ENCODE measurements around the gene EPHA2. TPM values are rescaled to one million over a fixed set of nuclear protein-coding genes. Genes with fewer than 3 reads are reported as not detected.

Gene EPHA2
- total RNA-seq, 1 donor from 2014 or later: 144 TPM

DNA sequence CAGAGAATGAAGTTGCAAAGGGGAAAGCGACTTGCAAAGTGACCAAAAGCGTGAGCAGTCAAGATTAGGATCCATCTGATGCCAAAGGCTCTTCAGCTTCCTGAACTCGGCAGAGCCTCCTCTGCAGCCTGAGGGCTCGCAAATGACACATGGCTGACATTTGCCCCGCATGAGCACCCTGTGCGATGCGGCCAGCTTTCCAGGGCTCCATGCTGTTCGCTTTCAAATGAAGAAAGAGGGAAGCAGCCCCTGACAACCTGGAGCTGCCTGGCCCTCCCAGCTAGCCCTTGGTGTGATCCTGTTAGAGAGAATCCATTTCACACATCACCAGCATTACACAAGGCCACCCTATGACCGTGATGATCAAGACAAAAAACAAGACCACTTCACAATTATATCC, 62.3 kb downstream of the EPHA2 start:
- Histone ChIP-seq H3K4me3 (ENCODE audit: low read depth, low read length) (no peak overlapping the region), H3K36me3 (ENCODE audit: control insufficient read depth, insufficient read depth, low read length) (no peaks in the 10 kb centered on the region), H3K27me3 (ENCODE audit: control insufficient read depth, insufficient read depth, low read length) (no peaks in the 10 kb centered on the region)
- FAIRE-seq (no peak), DNase-seq (ENCODE audit: low read depth) (no peak)
- TF ChIP-seq, protein P1, sequence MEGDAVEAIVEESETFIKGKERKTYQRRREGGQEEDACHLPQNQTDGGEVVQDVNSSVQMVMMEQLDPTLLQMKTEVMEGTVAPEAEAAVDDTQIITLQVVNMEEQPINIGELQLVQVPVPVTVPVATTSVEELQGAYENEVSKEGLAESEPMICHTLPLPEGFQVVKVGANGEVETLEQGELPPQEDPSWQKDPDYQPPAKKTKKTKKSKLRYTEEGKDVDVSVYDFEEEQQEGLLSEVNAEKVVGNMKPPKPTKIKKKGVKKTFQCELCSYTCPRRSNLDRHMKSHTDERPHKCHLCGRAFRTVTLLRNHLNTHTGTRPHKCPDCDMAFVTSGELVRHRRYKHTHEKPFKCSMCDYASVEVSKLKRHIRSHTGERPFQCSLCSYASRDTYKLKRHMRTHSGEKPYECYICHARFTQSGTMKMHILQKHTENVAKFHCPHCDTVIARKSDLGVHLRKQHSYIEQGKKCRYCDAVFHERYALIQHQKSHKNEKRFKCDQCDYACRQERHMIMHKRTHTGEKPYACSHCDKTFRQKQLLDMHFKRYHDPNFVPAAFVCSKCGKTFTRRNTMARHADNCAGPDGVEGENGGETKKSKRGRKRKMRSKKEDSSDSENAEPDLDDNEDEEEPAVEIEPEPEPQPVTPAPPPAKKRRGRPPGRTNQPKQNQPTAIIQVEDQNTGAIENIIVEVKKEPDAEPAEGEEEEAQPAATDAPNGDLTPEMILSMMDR (IDR thresholded peaks at IDR 0.05; ENCODE audit: insufficient read depth, low read length, severe bottlenecking): no peak

- TF ChIP-seq, protein P1 (IDR thresholded peaks at IDR 0.05; ENCODE audit: insufficient read depth, low read length, severe bottlenecking): no peak
- Histone ChIP-seq H3K27me3 (ENCODE audit: control insufficient read depth, insufficient read depth, low read length) (no peaks in the 10 kb centered on the region), H3K36me3 (ENCODE audit: control insufficient read depth, insufficient read depth, low read length) (no peaks in the 10 kb centered on the region), H3K4me3 (ENCODE audit: low read depth, low read length) (no peak overlapping the region)
- no peak for DNase-seq (ENCODE audit: low read depth)
- no peak for FAIRE-seq
These were observed 62.9 kb downstream of the EPHA2 start for GRCh38 chr1:16092923-16093511.

- H3K36me3 ChIP-seq (ENCODE audit: control insufficient read depth, insufficient read depth, low read length): no peaks in the 10 kb centered on the region
- peak; percentile 68 for FAIRE-seq
- H3K4me3 ChIP-seq (ENCODE audit: low read depth, low read length): no peak overlapping the region
- H3K27me3 ChIP-seq (ENCODE audit: control insufficient read depth, insufficient read depth, low read length): no peaks in the 10 kb centered on the region
- peak; percentile 61 for DNase-seq (ENCODE audit: low read depth)
- TF ChIP-seq, protein P1 (IDR thresholded peaks at IDR 0.05; ENCODE audit: insufficient read depth, low read length, severe bottlenecking): no peak
These were observed 63.6 kb downstream of the EPHA2 start for GRCh38 chr1:16092097-16092922.

DNA sequence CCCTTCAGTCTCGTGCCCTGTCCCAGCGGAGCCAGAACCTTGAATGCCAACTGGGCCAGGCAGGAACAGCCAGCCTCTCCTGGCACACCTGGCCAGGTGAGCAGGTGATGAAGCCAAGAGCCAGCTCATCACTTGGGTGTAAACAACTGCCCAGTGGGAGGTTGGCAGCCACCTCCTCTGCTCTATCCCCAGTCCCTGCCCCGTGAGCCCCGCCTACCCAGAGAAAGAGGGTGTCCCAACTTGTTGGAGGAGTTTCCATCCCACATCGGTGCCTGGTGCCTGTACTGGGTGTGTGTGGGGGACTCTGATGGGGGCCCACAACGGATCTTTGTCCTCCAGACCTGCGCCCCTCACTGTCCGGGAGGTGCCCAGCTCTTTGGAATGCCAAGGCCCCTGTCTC, 64.6 kb downstream of the EPHA2 start:
- TF ChIP-seq, protein P1 (IDR thresholded peaks at IDR 0.05; ENCODE audit: insufficient read depth, low read length, severe bottlenecking): no peak
- no peak overlapping the region for H3K4me3 ChIP-seq (ENCODE audit: low read depth, low read length)
- DNase-seq (ENCODE audit: low read depth): peak; percentile 78
- no peaks in the 10 kb centered on the region for H3K36me3 ChIP-seq (ENCODE audit: control insufficient read depth, insufficient read depth, low read length)
- H3K27me3 ChIP-seq (ENCODE audit: control insufficient read depth, insufficient read depth, low read length): no peaks in the 10 kb centered on the region
- FAIRE-seq: peak; percentile 94

GRCh38 chr1:16090076-16090826, 65.6 kb downstream of the EPHA2 start:
- Histone ChIP-seq H3K4me3 (ENCODE audit: low read depth, low read length) (no peak overlapping the region), H3K36me3 (ENCODE audit: control insufficient read depth, insufficient read depth, low read length) (no peaks in the 10 kb centered on the region), H3K27me3 (ENCODE audit: control insufficient read depth, insufficient read depth, low read length) (no peaks in the 10 kb centered on the region)
- DNase-seq (ENCODE audit: low read depth): no peak
- TF ChIP-seq, protein P1 (IDR thresholded peaks at IDR 0.05; ENCODE audit: insufficient read depth, low read length, severe bottlenecking): no peak
- peak; percentile 70 for FAIRE-seq
